Upper lobe of left lung (tissue), 6 donors: Measurements from ENCODE around the gene VWA7. TPM values are rescaled to one million over a fixed set of nuclear protein-coding genes. Genes with fewer than 3 reads are reported as not detected.
"Not testable (repeated sequence)": the region's sequence is repeated elsewhere in the genome, so short reads cannot be mapped to it uniquely, and the experiment has no call there.

ENCODE experiments used
- ATAC-seq, 2 donors: fragments of 200-7000 bp; cut with Tn5 transposase; one replicate each; pipeline ENCODE4 v1.9.1; 2022; ENCODE audit warnings: mild to moderate bottlenecking in 2 of 2, moderate library complexity in 2 of 2; ENCODE audit not compliant: low FRiP score in 2 of 2
- DNase-seq, 2 donors: peaks; one replicate each; pipeline ENCODE4 v3.0.0-alpha.2; 2019 to 2020
- H3K27ac ChIP-seq, 4 donors: fragments of 200-600 bp; sonication (generic); one replicate each; pipeline ENCODE4 v1.5.1; 2016 to 2019
- H3K27me3 ChIP-seq, 4 donors: fragments of 200-600 bp; sonication (generic); one replicate each; pipeline ENCODE4 v1.5.1; 2017 to 2019
- H3K36me3 ChIP-seq, 4 donors: fragments of 200-600 bp; sonication (generic); one replicate each; pipeline ENCODE4 v1.5.1; 2016 to 2019
- H3K4me1 ChIP-seq, 4 donors: fragments of 200-600 bp; sonication (generic); one replicate each; pipeline ENCODE4 v1.5.1; 2018 to 2019
- H3K4me3 ChIP-seq, 4 donors: fragments of 200-600 bp; sonication (generic); one replicate each; pipeline ENCODE4 v1.5.1; 2017 to 2019; ENCODE audit warnings: mild to moderate bottlenecking in 2 of 4, moderate library complexity in 1 of 4
- H3K9me3 ChIP-seq, 4 donors: fragments of 200-600 bp; sonication (generic); one replicate each; pipeline ENCODE4 v1.5.1; 2018 to 2019
- CTCF ChIP-seq, 6 experiments: fragments of 450-650 bp in 4 of 6; fragments of 200-600 bp in 2 of 6; sonication (generic) in 2 of 6; IDR thresholded peaks; one replicate each; pipeline ENCODE4 v1.5.1; 2016 to 2019; ENCODE audit warnings: antibody characterized with exemption in 6 of 6
- EP300 ChIP-seq, 4 donors: sonication (generic); formaldehyde crosslinking; IDR thresholded peaks; one replicate each; pipeline ENCODE4 v1.5.1; 2017; ENCODE audit warnings: antibody characterized with exemption in 4 of 4, control low read depth in 2 of 4
- POLR2A ChIP-seq, 4 donors: fragments of 450-650 bp; IDR thresholded peaks; one replicate each; pipeline ENCODE4 v1.5.1; 2016 to 2017; ENCODE audit warnings: antibody characterized with exemption in 4 of 4, mild to moderate bottlenecking in 2 of 4
- POLR2AphosphoS5 ChIP-seq, 2 donors: sonication (generic); formaldehyde crosslinking; IDR thresholded peaks; one replicate each; pipeline ENCODE4 v1.5.1; 2017; ENCODE audit warnings: antibody characterized with exemption in 2 of 2
- WGBS, 2 donors: methylation state at CpG; one replicate each; pipeline ENCODE4 v1.1.5; 2017 to 2018; 5-methylcytosine and 5-hydroxymethylcytosine counted together
- total RNA-seq, 6 donors: library from RNA; depleted of rRNA in 4 of 6; stranded (reverse); fragments of >200 nt in 4 of 6; gene quantifications; one replicate each; pipeline versions ENCODE4 v1.1.0 to v1.2.1, GENCODE V29; 2016 to 2021
- donor health status: DM: no; HTN: no; CAD: no; lungs with moderate emphysema.
- donor health status: DM: no; HTN: yes; CAD: no; lungs with severe emphysema.

Gene VWA7
- total RNA-seq: 1 to 10 TPM; 4.0 to 7.4 (median 6.6) TPM

GRCh38 chr6:31776989-31777666 is at the start of gene VWA7:
Gene VWA7, minus strand, starts transcription at chr6:31777328. Its CDS starts 549 bp downstream, at chr6:31776779.
- H3K4me3 ChIP-seq: peak within 1 kb of the TSS in 3 of 4 donors; percentile 4 to 31 (median 28)

GRCh38 chr6:31826793-31827285 is 49.7 kb upstream of the VWA7 start:
- Histone ChIP-seq H3K4me3 (peak overlapping the region; percentile 40 to 80 (median 56)), H3K27ac (peak overlapping the region; percentile 88 to 99 (median 96)), H3K36me3 (no peaks in the 10 kb centered on the region), H3K9me3 (no peaks in the 10 kb centered on the region), H3K27me3 (no peaks in the 10 kb centered on the region), H3K4me1 (peaks cover 42 to 55% (median 50%) of the 10 kb centered on the region in 4 donors)
- peak; percentile 90 to 92 for DNase-seq
- peak; percentile 70 to 81 for ATAC-seq
- TF ChIP-seq CTCF (IDR thresholded peaks at IDR 0.05): no peak
- TF ChIP-seq EP300 (IDR thresholded peaks at IDR 0.05): no peak
- peak in 1 of 2 donors; percentile 41 for TF ChIP-seq POLR2AphosphoS5 (IDR thresholded peaks at IDR 0.05)
- peak in 3 of 4 donors; percentile 25 to 85 (median 64) for TF ChIP-seq POLR2A (IDR thresholded peaks at IDR 0.05)
- WGBS, 2 donors: 0% methylated on average over 13 of the region's 13 CpGs

More at GRCh38 chr6:31776989-31777666, at the start of gene VWA7:
- Histone ChIP-seq H3K36me3 (peaks cover 6 to 43% (median 36%) of the 10 kb centered on the region in 4 donors), H3K4me1 (peaks cover 7 to 22% (median 12%) of the 10 kb centered on the region in 4 donors), H3K27me3 (no peaks in the 10 kb centered on the region), H3K9me3 (no peaks in the 10 kb centered on the region), H3K27ac (peak within 1 kb of the TSS; percentile 41 to 75 (median 60))
- peak; percentile 88 to 89 for DNase-seq
- 0 to 18% methylated on average over 4 to 13 of the region's 15 CpGs for WGBS, 2 donors
- TF ChIP-seq EP300 (IDR thresholded peaks at IDR 0.05): no peak
- peak in 1 of 2 donors; percentile 57 for TF ChIP-seq POLR2AphosphoS5 (IDR thresholded peaks at IDR 0.05)
- ATAC-seq: peak; percentile 68 to 81

GRCh38 chr6:31825553-31825952 is 48.4 kb upstream of the VWA7 start:
- DNase-seq: no peak
- Histone ChIP-seq H3K27ac (peak overlapping the region; percentile 88 to 99 (median 96)), H3K27me3 (no peaks in the 10 kb centered on the region), H3K4me3 (no peak overlapping the region), H3K9me3 (no peaks in the 10 kb centered on the region), H3K36me3 (no peaks in the 10 kb centered on the region), H3K4me1 (peaks cover 36 to 53% (median 47%) of the 10 kb centered on the region in 4 donors)
- 63 to 72% methylated on average over 4 of the region's 4 CpGs for WGBS, 2 donors
- no peak for ATAC-seq
- TF ChIP-seq POLR2AphosphoS5 (IDR thresholded peaks at IDR 0.05) (no peak), EP300 (IDR thresholded peaks at IDR 0.05) (no peak), POLR2A (IDR thresholded peaks at IDR 0.05) (no peak), CTCF (IDR thresholded peaks at IDR 0.05) (no peak)

GRCh38 chr6:31823592-31824196 is 46.6 kb upstream of the VWA7 start:
- H3K27me3 ChIP-seq, H3K9me3 ChIP-seq, ATAC-seq, DNase-seq, H3K36me3 ChIP-seq: not testable (repeated sequence)
- H3K4me3 ChIP-seq: peak overlapping the region in 1 of 4 donors; percentile 55
- H3K4me1 ChIP-seq: peaks cover 53 to 71% (median 64%) of the 10 kb centered on the region in 4 donors
- H3K27ac ChIP-seq: peak overlapping the region; percentile 35 to 99 (median 96)
- 65 to 87% methylated on average over 9 of the region's 9 CpGs for WGBS, 2 donors

GRCh38 chr6:31822036-31822821 is 45.1 kb upstream of the VWA7 start:
- TF ChIP-seq EP300 (IDR thresholded peaks at IDR 0.05): peak in 2 of 4 donors; percentile 31 to 62
- TF ChIP-seq POLR2AphosphoS5 (IDR thresholded peaks at IDR 0.05): peak; percentile 72 to 93
- TF ChIP-seq POLR2A (IDR thresholded peaks at IDR 0.05): peak in 2 of 4 donors; percentile 60 to 84
- no peak for TF ChIP-seq CTCF (IDR thresholded peaks at IDR 0.05)
- H3K36me3 ChIP-seq: no peaks in the 10 kb centered on the region
- H3K9me3 ChIP-seq: no peaks in the 10 kb centered on the region
- H3K4me3 ChIP-seq: peak overlapping the region; percentile 16 to 57 (median 50)
- WGBS, 2 donors: 1 to 3% methylated on average over 22 to 24 of the region's 25 CpGs
- ATAC-seq (peak; percentile 75 to 76), DNase-seq (peak in 1 of 2 donors; percentile 87)
- H3K27ac ChIP-seq: peak overlapping the region; percentile 93 to 99 (median 96)
- H3K4me1 ChIP-seq: peaks cover 64 to 81% (median 76%) of the 10 kb centered on the region in 4 donors
- no peaks in the 10 kb centered on the region for H3K27me3 ChIP-seq
